Pancreas (tissue), 10 donors: ENCODE data around the gene CXCL1. TPM values are rescaled to one million over a fixed set of nuclear protein-coding genes. Genes with fewer than 3 reads are reported as not detected.

Experiments used
- ATAC-seq, 4 donors: fragments of 200-7000 bp; cut with Tn5 transposase; one replicate each; pipeline versions ENCODE4 v1.8.0 to v1.9.1; 2020; ENCODE audit warnings: mild to moderate bottlenecking in 4 of 4, moderate library complexity in 4 of 4
- DNase-seq, 6 donors: peaks; one replicate each; pipeline ENCODE4 v3.0.0-alpha.2; 2020
- FAIRE-seq: peaks from 2 replicates; lab custom pipeline; 2012; peaks lifted over from hg19 to GRCh38; lab: Jason Lieb, UNC
- H3K27ac ChIP-seq, 4 donors: fragments of 200-600 bp; sonication (generic); 1 replicate in 3 of 4; 2 replicates in 1 of 4; pipeline versions ENCODE4 v1.5.0 to v1.8.0; 2020
- H3K27me3 ChIP-seq, 4 donors: fragments of 200-600 bp; one replicate each; pipeline ENCODE4 v1.8.0; 2021
- H3K36me3 ChIP-seq, 3 donors: fragments of 200-600 bp; sonication (generic) in 1 of 3; one replicate each; pipeline versions ENCODE4 v1.5.0 to v1.8.0; 2020 to 2021
- H3K4me1 ChIP-seq, 3 donors: fragments of 200-600 bp; one replicate each; pipeline ENCODE4 v1.8.0; 2021
- H3K4me3 ChIP-seq, 4 donors: fragments of 200-600 bp; sonication (generic) in 2 of 4; one replicate each; pipeline versions ENCODE4 v1.5.0 to v1.8.0; 2020 to 2021
- H3K9me3 ChIP-seq, 4 donors: fragments of 200-600 bp; one replicate each; pipeline ENCODE4 v1.8.0; 2021
- WGBS, 2 donors: extraction: QIAGEN DNeasy Blood & Tissue Kit; methylation state at CpG; one replicate each; pipeline ENCODE4 v1.1.7; 2013; 5-methylcytosine and 5-hydroxymethylcytosine counted together
- intact Hi-C, 3 donors: fragments of 100-400 bp; cut with DNase I; formaldehyde crosslinking; loops; one replicate each; pipeline versions ENCODE4 v1.11.1 to v1.14.2; 2022
- polyA plus RNA-seq, 2 donors: library from polyadenylated mRNA; stranded (reverse); fragments of 200-250 nt; gene quantifications; one replicate each; pipeline ENCODE4 v1.2.3, GENCODE V29; 2013
- total RNA-seq, 6 donors: library from RNA; stranded (reverse); fragmentation: NEBNext Ultra II Directional in 4 of 6; extraction: Animal tissue kit (Norgen Biotek cat#: 25700) in 4 of 6; gene quantifications; one replicate each; pipeline versions ENCODE4 v1.2.1 to v1.2.4, GENCODE V29; 2021 to 2023
- TF ChIP-seq, protein P1 (sequence below), 4 donors: fragments of 200-600 bp; sonication (generic) in 3 of 4; IDR thresholded peaks; one replicate each; pipeline versions ENCODE4 v1.5.0 to v1.8.0; 2021; ENCODE audit warnings: antibody characterized with exemption in 4 of 4
- donor health status: healthy with polysubstance abuse.
- donor health status: DM: no; HTN: no; CAD: no; lungs with moderate emphysema.
- donor health status: DM: no; HTN: no; CAD: no.
- donor health status: control.
- donor health status: control.
- donor health status: Bipolar disorder and iron deficiency.
- donor health status: DM: yes; HTN: yes; CAD: no.
- donor health status: DM: no; HTN: no; CAD: no.
- donor health status: DM: no; HTN: no; CAD: no.
- donor health status: DM: yes; HTN: yes; CAD: no.

Gene CXCL1
- total and polyA plus RNA-seq, 8 donors: 2.5 to 35.4 (median 16.8) TPM

DNA sequence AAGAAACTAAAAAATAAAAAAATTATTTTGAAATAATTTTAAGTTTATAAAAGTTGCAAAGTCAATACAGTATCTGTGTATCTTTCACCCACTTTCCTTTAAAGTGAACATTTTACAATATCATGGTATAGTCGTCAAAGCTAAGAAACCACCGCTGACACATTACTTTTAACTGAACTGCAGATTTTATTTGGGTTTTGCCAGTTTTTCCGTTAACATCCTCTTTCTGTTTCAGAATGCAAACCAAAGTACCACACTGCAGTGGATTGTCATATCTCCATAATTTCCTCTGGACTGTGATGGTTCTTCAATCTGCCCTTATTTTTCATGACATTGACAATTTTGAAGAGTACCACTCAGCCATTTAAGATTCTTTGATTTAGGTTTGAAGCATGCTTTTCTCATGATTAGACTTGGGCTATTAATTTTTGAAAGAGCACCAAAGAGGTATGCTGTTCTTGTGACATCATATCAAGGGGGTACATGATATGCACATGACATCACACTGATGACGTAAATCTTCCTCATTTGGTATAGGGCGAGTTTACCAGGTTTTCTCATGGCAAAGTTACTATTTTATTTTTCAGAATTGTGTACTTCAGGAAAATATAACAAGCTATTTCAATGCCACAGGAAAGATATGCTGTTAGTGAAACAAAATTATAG, 3.6 kb upstream of the CXCL1 start:
- ATAC-seq: no peak
- H3K4me1 ChIP-seq: no peaks in the 10 kb centered on the region
- no peak overlapping the region for H3K4me3 ChIP-seq
- no peak overlapping the region for H3K27ac ChIP-seq
- 58 to 69% methylated on average over 5 of the region's 5 CpGs for WGBS, 2 donors
- no peak for FAIRE-seq
- no peak for DNase-seq
- intact Hi-C loops: loop anchor here in 2 of 3 donors (10.0 kb wide), 1 partner anchor 201 kb away; no protein-coding TSS in a partner anchor
- H3K36me3 ChIP-seq: no peaks in the 10 kb centered on the region
- TF ChIP-seq, protein P1, sequence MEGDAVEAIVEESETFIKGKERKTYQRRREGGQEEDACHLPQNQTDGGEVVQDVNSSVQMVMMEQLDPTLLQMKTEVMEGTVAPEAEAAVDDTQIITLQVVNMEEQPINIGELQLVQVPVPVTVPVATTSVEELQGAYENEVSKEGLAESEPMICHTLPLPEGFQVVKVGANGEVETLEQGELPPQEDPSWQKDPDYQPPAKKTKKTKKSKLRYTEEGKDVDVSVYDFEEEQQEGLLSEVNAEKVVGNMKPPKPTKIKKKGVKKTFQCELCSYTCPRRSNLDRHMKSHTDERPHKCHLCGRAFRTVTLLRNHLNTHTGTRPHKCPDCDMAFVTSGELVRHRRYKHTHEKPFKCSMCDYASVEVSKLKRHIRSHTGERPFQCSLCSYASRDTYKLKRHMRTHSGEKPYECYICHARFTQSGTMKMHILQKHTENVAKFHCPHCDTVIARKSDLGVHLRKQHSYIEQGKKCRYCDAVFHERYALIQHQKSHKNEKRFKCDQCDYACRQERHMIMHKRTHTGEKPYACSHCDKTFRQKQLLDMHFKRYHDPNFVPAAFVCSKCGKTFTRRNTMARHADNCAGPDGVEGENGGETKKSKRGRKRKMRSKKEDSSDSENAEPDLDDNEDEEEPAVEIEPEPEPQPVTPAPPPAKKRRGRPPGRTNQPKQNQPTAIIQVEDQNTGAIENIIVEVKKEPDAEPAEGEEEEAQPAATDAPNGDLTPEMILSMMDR (IDR thresholded peaks at IDR 0.05): no peak
- H3K27me3 ChIP-seq: no peaks in the 10 kb centered on the region
- no peaks in the 10 kb centered on the region for H3K9me3 ChIP-seq

DNA sequence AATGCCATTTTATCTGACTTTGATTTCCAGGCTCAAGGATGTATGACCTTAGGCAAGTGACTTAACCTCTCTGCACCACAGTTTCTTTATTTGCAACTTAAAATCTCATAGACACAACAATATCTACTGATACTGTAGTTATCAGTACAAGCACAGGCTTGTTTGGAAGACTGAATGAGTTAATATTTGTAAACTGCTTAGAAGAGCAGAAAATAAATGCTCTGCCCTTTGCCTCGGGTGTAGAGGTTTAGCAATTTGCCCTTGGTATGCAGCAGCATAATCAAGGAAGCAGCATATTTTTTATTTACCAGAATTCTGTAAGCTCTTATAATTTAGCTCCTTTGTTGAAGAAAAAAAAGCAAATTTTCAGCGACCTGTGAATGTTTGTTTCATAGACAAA, 2.9 kb upstream of the CXCL1 start:
- DNase-seq (no peak), ATAC-seq (no peak), FAIRE-seq (no peak)
- H3K9me3 ChIP-seq: no peaks in the 10 kb centered on the region
- intact Hi-C loops: loop anchor here in 2 of 3 donors (10.0 kb wide), 1 partner anchor 201 kb away; no protein-coding TSS in a partner anchor
- H3K36me3 ChIP-seq: no peaks in the 10 kb centered on the region
- H3K4me3 ChIP-seq: no peak overlapping the region
- TF ChIP-seq, protein P1 (IDR thresholded peaks at IDR 0.05): no peak
- no peaks in the 10 kb centered on the region for H3K4me1 ChIP-seq
- no peaks in the 10 kb centered on the region for H3K27me3 ChIP-seq
- no peak overlapping the region for H3K27ac ChIP-seq
- WGBS, 2 donors: 22 to 31% methylated on average over 2 of the region's 2 CpGs

DNA sequence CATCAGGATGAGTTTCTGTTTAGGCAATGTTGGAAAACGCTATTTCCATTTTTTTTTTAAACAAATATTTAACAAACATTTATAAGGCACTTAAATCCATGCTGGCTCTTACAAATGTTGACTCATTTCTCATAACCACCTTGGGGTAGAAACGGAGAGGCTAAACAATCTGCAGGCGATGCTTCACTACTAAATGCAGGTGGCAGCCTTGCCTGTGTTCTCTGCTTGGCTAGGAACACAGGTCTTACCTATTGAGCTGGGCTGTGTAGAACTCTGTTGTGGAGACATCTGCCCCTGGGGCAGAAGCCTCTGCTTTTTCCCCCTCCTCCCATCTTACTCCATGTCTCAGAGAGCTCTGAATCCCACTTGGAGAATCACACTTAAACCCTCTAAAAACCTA, 1.4 kb upstream of the CXCL1 start:
- no peak overlapping the region for H3K4me3 ChIP-seq
- peak overlapping the region in 2 of 4 donors; percentile 67 to 78 for H3K27ac ChIP-seq
- peak in 1 of 6 donors; percentile 34 for DNase-seq
- peak in 3 of 4 donors; percentile 43 to 58 (median 54) for ATAC-seq
- intact Hi-C loops: loop anchor here in 2 of 3 donors (10.0 kb wide), 1 partner anchor 203 kb away; no protein-coding TSS in a partner anchor
- H3K4me1 ChIP-seq: no peaks in the 10 kb centered on the region
- no peaks in the 10 kb centered on the region for H3K9me3 ChIP-seq
- TF ChIP-seq, protein P1 (IDR thresholded peaks at IDR 0.05): no peak
- no peak for FAIRE-seq
- 25 to 29% methylated on average over 3 of the region's 3 CpGs for WGBS, 2 donors
- no peaks in the 10 kb centered on the region for H3K36me3 ChIP-seq
- H3K27me3 ChIP-seq: no peaks in the 10 kb centered on the region

DNA sequence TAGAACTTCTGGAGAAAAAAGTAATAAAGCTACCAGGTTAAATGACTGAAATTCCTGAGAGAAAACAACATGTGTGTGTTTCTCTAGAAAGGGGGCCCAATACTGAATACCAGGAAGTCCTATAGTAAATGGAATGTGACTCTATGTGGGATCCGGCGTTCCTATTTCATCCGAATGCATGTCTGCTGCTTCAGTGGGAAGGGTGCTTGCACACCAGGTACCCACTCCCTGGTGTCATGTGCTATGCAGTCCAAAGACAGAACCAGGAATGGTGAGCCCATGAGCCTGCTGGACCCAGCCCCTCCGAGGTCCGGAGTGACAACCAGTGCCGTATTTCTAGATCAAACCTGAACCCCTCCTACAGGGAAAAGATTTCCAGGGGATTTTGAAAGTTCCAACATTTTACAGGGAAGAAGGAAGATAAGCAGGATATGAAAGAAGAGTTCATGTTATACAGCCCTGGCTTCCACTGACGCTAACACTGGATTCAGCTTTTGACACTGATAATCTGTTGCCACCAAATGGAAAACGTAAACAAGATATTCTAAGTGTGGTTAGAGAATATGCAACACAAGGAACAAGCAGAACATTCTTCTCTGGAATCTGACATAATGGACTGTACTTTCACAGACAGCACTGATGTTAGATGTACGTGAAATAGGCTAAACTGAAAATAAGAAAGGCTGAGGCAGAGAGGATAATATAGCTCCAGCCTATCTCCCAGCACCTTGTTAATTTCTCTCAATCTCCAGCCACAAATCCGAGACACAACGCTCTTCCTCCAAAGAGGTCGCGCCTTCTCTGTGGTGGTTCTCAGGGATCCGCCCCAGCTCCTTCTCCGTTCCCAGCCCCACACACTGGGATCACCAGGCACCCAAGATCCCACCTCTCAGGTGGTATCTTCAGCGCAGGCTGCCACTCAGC, 725 bp upstream of the CXCL1 start:
- Histone ChIP-seq H3K4me1 (no peaks in the 10 kb centered on the region), H3K9me3 (no peaks in the 10 kb centered on the region), H3K27ac (peak overlapping the region in 3 of 4 donors; percentile 6 to 78 (median 67)), H3K36me3 (no peaks in the 10 kb centered on the region), H3K4me3 (peak overlapping the region; percentile 38 to 68 (median 46)), H3K27me3 (no peaks in the 10 kb centered on the region)
- FAIRE-seq: no peak
- intact Hi-C loops: loop anchor here in 2 of 3 donors (10.0 kb wide), 1 partner anchor 204 kb away; no protein-coding TSS in a partner anchor
- DNase-seq: no peak
- WGBS, 2 donors: 16 to 18% methylated on average over 16 of the region's 16 CpGs
- TF ChIP-seq, protein P1 (IDR thresholded peaks at IDR 0.05): no peak
- ATAC-seq: peak; percentile 9 to 42 (median 30)
